GM23338 (cell line): ENCODE measurements around the gene SNX4. TPM values are rescaled to one million over a fixed set of nuclear protein-coding genes. Genes with fewer than 3 reads are reported as not detected.

Source experiments
- ATAC-seq: fragments of 200-7000 bp; cut with Tn5 transposase; 3 replicates; pipeline ENCODE4 v1.9.1; 2020
- DNase-seq: peaks from one replicate; pipeline ENCODE4 v3.0.0-alpha.2; 2015; ENCODE audit warnings: low spot score
- H2AFZ ChIP-seq: fragments of 200-600 bp; sonication (generic); 2 replicates; pipeline ENCODE4 v1.8.0; 2016; ENCODE audit warnings: antibody characterized with exemption, mild to moderate bottlenecking, moderate library complexity
- H3F3A ChIP-seq: fragments of 200-600 bp; sonication (generic); replicated peaks from 2 replicates; pipeline ENCODE4 v1.8.0; 2017; ENCODE audit warnings: antibody characterized with exemption, mixed run types, low read depth
- H3K27ac ChIP-seq: fragments of 200-600 bp; sonication (generic); 2 replicates; pipeline ENCODE4 v1.6.1; 2016; ENCODE audit warnings: low read depth
- H3K27me3 ChIP-seq: fragments of 200-600 bp; sonication (generic); 2 replicates; pipeline ENCODE4 v1.8.0; 2016; ENCODE audit warnings: mild to moderate bottlenecking, mixed run types, moderate library complexity; ENCODE audit not compliant: insufficient read depth
- H3K36me3 ChIP-seq: fragments of 200-600 bp; sonication (generic); 2 replicates; pipeline ENCODE4 v1.8.0; 2016; ENCODE audit warnings: mild to moderate bottlenecking; ENCODE audit not compliant: insufficient read depth
- H3K4me1 ChIP-seq: fragments of 200-600 bp; sonication (generic); 2 replicates; pipeline ENCODE4 v1.8.0; 2016; ENCODE audit warnings: mild to moderate bottlenecking, moderate library complexity; ENCODE audit not compliant: insufficient read depth
- H3K4me2 ChIP-seq: fragments of 200-600 bp; sonication (generic); 2 replicates; pipeline ENCODE4 v1.7.1; 2017; ENCODE audit warnings: mixed run types
- H3K4me3 ChIP-seq: fragments of 200-600 bp; sonication (generic); 2 replicates; pipeline ENCODE4 v1.6.1; 2016; ENCODE audit warnings: mixed run types
- H3K79me2 ChIP-seq: fragments of 200-600 bp; sonication (generic); replicated peaks from 2 replicates; pipeline ENCODE4 v1.8.0; 2017; ENCODE audit warnings: mild to moderate bottlenecking; ENCODE audit not compliant: insufficient read depth
- H3K9me2 ChIP-seq: fragments of 200-600 bp; sonication (generic); 2 replicates; pipeline ENCODE4 v1.8.0; 2017; ENCODE audit not compliant: insufficient read depth
- H4K20me1 ChIP-seq: fragments of 200-600 bp; sonication (generic); replicated peaks from 2 replicates; pipeline ENCODE4 v1.8.0; 2017; ENCODE audit warnings: mild to moderate bottlenecking; ENCODE audit not compliant: insufficient read depth
- H3K27ac Mint-ChIP-seq: 2 replicates; pipeline ENCODE4 v1.8.0; 2020; ENCODE audit warnings: inconsistent platforms, mild to moderate bottlenecking, moderate library complexity, mixed read lengths
- H3K27me3 Mint-ChIP-seq: 3 replicates; pipeline ENCODE4 v1.8.0; 2022; ENCODE audit warnings: low read depth, mild to moderate bottlenecking, moderate library complexity, mixed read lengths, inconsistent platforms; ENCODE audit not compliant: insufficient read depth, poor library complexity
- H3K36me3 Mint-ChIP-seq: 3 replicates; pipeline ENCODE4 v1.8.0; 2021; ENCODE audit warnings: low read depth, mild to moderate bottlenecking, inconsistent platforms, moderate library complexity, mixed read lengths
- H3K4me1 Mint-ChIP-seq: 3 replicates; pipeline ENCODE4 v1.8.0; 2020; ENCODE audit warnings: mild to moderate bottlenecking, inconsistent platforms, mixed read lengths
- H3K4me3 Mint-ChIP-seq: 3 replicates; pipeline ENCODE4 v1.8.0; 2021; ENCODE audit warnings: moderate library complexity, mild to moderate bottlenecking, inconsistent platforms, mixed read lengths
- H3K9me3 Mint-ChIP-seq: 3 replicates; pipeline ENCODE4 v1.8.0; 2020; ENCODE audit warnings: moderate library complexity, mild to moderate bottlenecking, inconsistent platforms, mixed read lengths
- CREB1 ChIP-seq: fragments of 250-450 bp; sonication (Bioruptor Pico); IDR thresholded peaks from 2 replicates; pipeline ENCODE4 v1.5.0; 2020; ENCODE audit warnings: low read depth, mild to moderate bottlenecking, moderate library complexity
- EZH2 ChIP-seq: fragments of 200-600 bp; sonication (generic); IDR thresholded peaks from one replicate; pipeline ENCODE4 v1.8.0; 2017; ENCODE audit warnings: antibody characterized with exemption, mild to moderate bottlenecking, low read depth; ENCODE audit not compliant: unreplicated experiment
- EZH2phosphoT487 ChIP-seq: fragments of 200-600 bp; sonication (generic); IDR thresholded peaks from one replicate; pipeline ENCODE4 v1.8.1; 2018; ENCODE audit warnings: antibody characterized with exemption; ENCODE audit not compliant: unreplicated experiment
- JUNB ChIP-seq: IDR thresholded peaks from one replicate; pipeline ENCODE4 v1.6.1; 2016; ENCODE audit warnings: antibody characterized with exemption; ENCODE audit not compliant: unreplicated experiment
- NANOG ChIP-seq: IDR thresholded peaks from 2 replicates; pipeline ENCODE4 v1.6.1; 2016; ENCODE audit warnings: antibody characterized with exemption, borderline replicate concordance
- POLR2AphosphoS5 ChIP-seq: IDR thresholded peaks from 2 replicates; pipeline ENCODE4 v1.6.1; 2016; ENCODE audit warnings: antibody characterized with exemption, low read depth
- REST ChIP-seq: IDR thresholded peaks from one replicate; pipeline ENCODE4 v1.6.1; 2018; ENCODE audit warnings: antibody characterized with exemption; ENCODE audit not compliant: unreplicated experiment
- STAT1 ChIP-seq: IDR thresholded peaks from one replicate; pipeline ENCODE4 v1.6.1; 2016; ENCODE audit warnings: antibody characterized with exemption; ENCODE audit not compliant: unreplicated experiment
- ZNF114 ChIP-seq: fragments of 250-450 bp; sonication (Bioruptor Pico); IDR thresholded peaks from 2 replicates; pipeline ENCODE4 v1.5.0; 2020; ENCODE audit warnings: mild to moderate bottlenecking, moderate library complexity
- ZNF331 ChIP-seq: fragments of 250-450 bp; sonication (Bioruptor Pico); IDR thresholded peaks from 2 replicates; pipeline ENCODE4 v1.5.0; 2020; ENCODE audit warnings: low read depth, mild to moderate bottlenecking, moderate library complexity
- polyA plus RNA-seq: library from polyadenylated mRNA; unstranded; fragments of >200 nt; fragmentation: Nextera tagmentation; extraction: Ambion mirVana; gene quantifications from 2 replicates; pipeline ENCODE4 v1.2.1, GENCODE V29; 2016
- total RNA-seq: library from RNA; depleted of rRNA; stranded (reverse); fragments of >200 nt; shearing (Covaris generic); gene quantifications from 2 replicates; pipeline ENCODE4 v1.2.3, GENCODE V29; 2014
- TF ChIP-seq, protein P1 (sequence below): fragments of 250-450 bp; sonication (Bioruptor Pico); IDR thresholded peaks from 2 replicates; pipeline ENCODE4 v1.5.0; 2020; ENCODE audit warnings: mild to moderate bottlenecking, moderate library complexity
- TF ChIP-seq, protein P2 (sequence below): IDR thresholded peaks from 2 replicates; pipeline ENCODE4 v1.6.1; 2016; ENCODE audit warnings: antibody characterized with exemption
- TF ChIP-seq, protein P3 (sequence below), 2 experiments: fragments of 200-600 bp in 1 of 2; sonication (generic) in 1 of 2; conservative IDR thresholded peaks; 2 replicates each; pipeline versions ENCODE4 v1.5.1 to v1.6.1; 2016 to 2017; ENCODE audit warnings: antibody characterized with exemption in 2 of 2, low read depth in 2 of 2, mild to moderate bottlenecking in 2 of 2, moderate library complexity in 1 of 2

The SNX4 gene
- total and polyA plus RNA-seq, 2 experiments from 2014 or later = 13.0 to 27.8 TPM

DNA sequence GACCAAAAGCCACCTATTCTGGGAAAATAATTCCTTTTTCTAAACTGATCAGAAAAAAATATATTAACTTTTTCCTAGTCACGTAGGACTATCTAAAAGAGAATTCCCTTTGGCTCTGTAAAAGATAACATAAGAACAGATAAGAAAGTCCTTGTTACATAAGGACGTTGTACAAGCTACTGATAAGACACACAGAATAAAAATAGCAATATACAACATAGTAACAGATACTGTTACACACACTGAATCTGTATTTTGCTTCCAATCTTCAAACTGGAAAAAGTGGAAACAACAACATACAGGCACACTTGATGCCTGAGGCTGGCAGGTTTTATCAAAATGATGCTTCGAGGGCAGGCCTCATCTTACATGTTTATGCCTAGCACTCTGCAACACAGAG, 59.8 kb downstream of the SNX4 start:
- H3K27ac Mint-ChIP-seq = no peak overlapping the region
- no peak overlapping the region for H3K27ac ChIP-seq
- H3K27me3 Mint-ChIP-seq = no peaks in the 10 kb centered on the region
- no peak overlapping the region for H3K4me3 ChIP-seq
- DNase-seq (no peak), ATAC-seq (no peak)
- H3K9me3 Mint-ChIP-seq = no peaks in the 10 kb centered on the region
- H2AFZ ChIP-seq = no peak overlapping the region
- H3K4me2 ChIP-seq = no peak overlapping the region
- no peaks in the 10 kb centered on the region for H3K4me1 ChIP-seq
- H4K20me1 ChIP-seq = peaks cover 3% of the 10 kb centered on the region; the same call in 1 of the 2 replicates
- H3K36me3 Mint-ChIP-seq = peaks cover 30% of the 10 kb centered on the region; the same call in 2 of the 3 replicates
- no peaks in the 10 kb centered on the region for H3K27me3 ChIP-seq
- H3K9me2 ChIP-seq = no peaks in the 10 kb centered on the region
- TF ChIP-seq EZH2 (no peak), ZNF114 (CRISPR knock-in tag) (no peak), POLR2AphosphoS5 (no peak), EZH2phosphoT487 (no peak), CREB1 (CRISPR knock-in tag) (no peak), STAT1 (no peak), REST (no peak), ZNF331 (CRISPR knock-in tag) (no peak), JUNB (no peak), NANOG (no peak)
- TF ChIP-seq, protein P1, sequence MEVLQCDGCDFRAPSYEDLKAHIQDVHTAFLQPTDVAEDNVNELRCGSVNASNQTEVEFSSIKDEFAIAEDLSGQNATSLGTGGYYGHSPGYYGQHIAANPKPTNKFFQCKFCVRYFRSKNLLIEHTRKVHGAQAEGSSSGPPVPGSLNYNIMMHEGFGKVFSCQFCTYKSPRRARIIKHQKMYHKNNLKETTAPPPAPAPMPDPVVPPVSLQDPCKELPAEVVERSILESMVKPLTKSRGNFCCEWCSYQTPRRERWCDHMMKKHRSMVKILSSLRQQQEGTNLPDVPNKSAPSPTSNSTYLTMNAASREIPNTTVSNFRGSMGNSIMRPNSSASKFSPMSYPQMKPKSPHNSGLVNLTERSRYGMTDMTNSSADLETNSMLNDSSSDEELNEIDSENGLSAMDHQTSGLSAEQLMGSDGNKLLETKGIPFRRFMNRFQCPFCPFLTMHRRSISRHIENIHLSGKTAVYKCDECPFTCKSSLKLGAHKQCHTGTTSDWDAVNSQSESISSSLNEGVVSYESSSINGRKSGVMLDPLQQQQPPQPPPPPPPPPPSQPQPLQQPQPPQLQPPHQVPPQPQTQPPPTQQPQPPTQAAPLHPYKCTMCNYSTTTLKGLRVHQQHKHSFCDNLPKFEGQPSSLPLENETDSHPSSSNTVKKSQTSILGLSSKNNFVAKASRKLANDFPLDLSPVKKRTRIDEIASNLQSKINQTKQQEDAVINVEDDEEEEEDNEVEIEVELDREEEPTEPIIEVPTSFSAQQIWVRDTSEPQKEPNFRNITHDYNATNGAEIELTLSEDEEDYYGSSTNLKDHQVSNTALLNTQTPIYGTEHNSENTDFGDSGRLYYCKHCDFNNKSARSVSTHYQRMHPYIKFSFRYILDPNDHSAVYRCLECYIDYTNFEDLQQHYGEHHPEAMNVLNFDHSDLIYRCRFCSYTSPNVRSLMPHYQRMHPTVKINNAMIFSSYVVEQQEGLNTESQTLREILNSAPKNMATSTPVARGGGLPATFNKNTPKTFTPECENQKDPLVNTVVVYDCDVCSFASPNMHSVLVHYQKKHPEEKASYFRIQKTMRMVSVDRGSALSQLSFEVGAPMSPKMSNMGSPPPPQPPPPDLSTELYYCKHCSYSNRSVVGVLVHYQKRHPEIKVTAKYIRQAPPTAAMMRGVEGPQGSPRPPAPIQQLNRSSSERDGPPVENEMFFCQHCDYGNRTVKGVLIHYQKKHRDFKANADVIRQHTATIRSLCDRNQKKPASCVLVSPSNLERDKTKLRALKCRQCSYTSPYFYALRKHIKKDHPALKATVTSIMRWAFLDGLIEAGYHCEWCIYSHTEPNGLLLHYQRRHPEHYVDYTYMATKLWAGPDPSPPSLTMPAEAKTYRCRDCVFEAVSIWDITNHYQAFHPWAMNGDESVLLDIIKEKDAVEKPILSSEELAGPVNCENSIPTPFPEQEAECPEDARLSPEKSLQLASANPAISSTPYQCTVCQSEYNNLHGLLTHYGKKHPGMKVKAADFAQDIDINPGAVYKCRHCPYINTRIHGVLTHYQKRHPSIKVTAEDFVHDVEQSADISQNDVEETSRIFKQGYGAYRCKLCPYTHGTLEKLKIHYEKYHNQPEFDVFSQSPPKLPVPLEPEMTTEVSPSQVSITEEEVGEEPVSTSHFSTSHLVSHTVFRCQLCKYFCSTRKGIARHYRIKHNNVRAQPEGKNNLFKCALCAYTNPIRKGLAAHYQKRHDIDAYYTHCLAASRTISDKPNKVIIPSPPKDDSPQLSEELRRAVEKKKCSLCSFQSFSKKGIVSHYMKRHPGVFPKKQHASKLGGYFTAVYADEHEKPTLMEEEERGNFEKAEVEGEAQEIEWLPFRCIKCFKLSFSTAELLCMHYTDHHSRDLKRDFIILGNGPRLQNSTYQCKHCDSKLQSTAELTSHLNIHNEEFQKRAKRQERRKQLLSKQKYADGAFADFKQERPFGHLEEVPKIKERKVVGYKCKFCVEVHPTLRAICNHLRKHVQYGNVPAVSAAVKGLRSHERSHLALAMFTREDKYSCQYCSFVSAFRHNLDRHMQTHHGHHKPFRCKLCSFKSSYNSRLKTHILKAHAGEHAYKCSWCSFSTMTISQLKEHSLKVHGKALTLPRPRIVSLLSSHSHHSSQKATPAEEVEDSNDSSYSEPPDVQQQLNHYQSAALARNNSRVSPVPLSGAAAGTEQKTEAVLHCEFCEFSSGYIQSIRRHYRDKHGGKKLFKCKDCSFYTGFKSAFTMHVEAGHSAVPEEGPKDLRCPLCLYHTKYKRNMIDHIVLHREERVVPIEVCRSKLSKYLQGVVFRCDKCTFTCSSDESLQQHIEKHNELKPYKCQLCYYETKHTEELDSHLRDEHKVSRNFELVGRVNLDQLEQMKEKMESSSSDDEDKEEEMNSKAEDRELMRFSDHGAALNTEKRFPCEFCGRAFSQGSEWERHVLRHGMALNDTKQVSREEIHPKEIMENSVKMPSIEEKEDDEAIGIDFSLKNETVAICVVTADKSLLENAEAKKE (CRISPR knock-in tag) = no peak
- TF ChIP-seq, protein P2, sequence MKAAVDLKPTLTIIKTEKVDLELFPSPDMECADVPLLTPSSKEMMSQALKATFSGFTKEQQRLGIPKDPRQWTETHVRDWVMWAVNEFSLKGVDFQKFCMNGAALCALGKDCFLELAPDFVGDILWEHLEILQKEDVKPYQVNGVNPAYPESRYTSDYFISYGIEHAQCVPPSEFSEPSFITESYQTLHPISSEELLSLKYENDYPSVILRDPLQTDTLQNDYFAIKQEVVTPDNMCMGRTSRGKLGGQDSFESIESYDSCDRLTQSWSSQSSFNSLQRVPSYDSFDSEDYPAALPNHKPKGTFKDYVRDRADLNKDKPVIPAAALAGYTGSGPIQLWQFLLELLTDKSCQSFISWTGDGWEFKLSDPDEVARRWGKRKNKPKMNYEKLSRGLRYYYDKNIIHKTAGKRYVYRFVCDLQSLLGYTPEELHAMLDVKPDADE = no peak
- TF ChIP-seq, protein P3, sequence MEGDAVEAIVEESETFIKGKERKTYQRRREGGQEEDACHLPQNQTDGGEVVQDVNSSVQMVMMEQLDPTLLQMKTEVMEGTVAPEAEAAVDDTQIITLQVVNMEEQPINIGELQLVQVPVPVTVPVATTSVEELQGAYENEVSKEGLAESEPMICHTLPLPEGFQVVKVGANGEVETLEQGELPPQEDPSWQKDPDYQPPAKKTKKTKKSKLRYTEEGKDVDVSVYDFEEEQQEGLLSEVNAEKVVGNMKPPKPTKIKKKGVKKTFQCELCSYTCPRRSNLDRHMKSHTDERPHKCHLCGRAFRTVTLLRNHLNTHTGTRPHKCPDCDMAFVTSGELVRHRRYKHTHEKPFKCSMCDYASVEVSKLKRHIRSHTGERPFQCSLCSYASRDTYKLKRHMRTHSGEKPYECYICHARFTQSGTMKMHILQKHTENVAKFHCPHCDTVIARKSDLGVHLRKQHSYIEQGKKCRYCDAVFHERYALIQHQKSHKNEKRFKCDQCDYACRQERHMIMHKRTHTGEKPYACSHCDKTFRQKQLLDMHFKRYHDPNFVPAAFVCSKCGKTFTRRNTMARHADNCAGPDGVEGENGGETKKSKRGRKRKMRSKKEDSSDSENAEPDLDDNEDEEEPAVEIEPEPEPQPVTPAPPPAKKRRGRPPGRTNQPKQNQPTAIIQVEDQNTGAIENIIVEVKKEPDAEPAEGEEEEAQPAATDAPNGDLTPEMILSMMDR (conservative IDR thresholded peaks at IDR 0.05; ENCODE audit: low read depth in 2 of 2) = no peak
- no peaks in the 10 kb centered on the region for H3K4me1 Mint-ChIP-seq
- peaks cover 7% of the 10 kb centered on the region; the same call in 1 of the 2 replicates for H3K36me3 ChIP-seq
- no peaks in the 10 kb centered on the region for H3F3A ChIP-seq
- H3K79me2 ChIP-seq = no peaks in the 10 kb centered on the region
- H3K4me3 Mint-ChIP-seq = no peak overlapping the region
